GM19239 (cell line): ENCODE data around the gene MCCC1.
A peak's percentile ranks its signal among the peaks of the same experiment; 100 is the strongest.
"Not testable (repeated sequence)": the region's sequence is repeated elsewhere in the genome, so short reads cannot be mapped to it uniquely, and the experiment has no call there.

Experiments used
- DNase-seq: peaks from one replicate; pipeline ENCODE4 v3.0.0; 2011; ENCODE audit warnings: low spot score; ENCODE audit not compliant: insufficient read length
- FAIRE-seq: peaks from 2 replicates; lab custom pipeline; 2011; peaks lifted over from hg19 to GRCh38; lab: Jason Lieb, UNC

MCCC1 gene

DNA sequence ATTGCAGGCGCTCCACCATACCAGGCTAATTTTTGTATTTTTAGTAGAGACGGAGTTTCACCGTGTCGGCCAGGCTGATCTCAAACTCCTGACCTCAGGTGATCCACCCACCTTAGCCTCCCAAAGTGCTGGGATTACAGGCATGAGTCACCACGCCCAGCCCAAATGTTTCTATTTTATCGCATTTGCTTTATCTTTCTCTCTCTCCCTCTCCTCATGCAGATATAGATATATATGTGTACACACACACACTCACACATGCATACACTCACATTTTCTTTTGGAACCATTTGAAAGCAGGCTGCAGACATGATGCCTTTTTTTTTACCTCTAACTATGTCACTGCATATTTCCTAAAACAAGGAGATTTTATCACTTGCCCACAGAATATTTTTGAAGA, 7.3 kb upstream of the MCCC1 start:
- FAIRE-seq (no peak), DNase-seq (no peak)

DNA sequence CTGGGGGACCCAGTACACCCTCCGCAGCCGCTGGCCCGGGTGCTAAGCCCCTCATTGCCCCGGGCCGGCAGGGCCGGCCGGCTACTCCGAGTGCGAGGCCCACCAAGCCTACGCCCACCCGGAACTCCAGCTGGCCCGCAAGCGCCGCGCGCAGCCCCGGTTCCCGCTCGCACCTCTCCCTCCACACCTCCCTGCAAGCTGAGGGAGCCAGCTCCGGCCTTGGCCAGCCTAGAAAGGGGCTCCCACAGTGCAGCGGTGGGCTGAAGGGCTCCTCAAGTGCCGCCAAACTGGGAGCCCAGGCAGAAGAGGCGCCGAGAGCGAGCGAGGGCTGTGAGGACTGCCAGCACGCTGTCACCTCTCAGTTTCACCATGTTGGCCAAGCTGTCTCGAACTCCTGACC, 4.7 kb upstream of the MCCC1 start:
- DNase-seq, FAIRE-seq: not testable (repeated sequence)

DNA sequence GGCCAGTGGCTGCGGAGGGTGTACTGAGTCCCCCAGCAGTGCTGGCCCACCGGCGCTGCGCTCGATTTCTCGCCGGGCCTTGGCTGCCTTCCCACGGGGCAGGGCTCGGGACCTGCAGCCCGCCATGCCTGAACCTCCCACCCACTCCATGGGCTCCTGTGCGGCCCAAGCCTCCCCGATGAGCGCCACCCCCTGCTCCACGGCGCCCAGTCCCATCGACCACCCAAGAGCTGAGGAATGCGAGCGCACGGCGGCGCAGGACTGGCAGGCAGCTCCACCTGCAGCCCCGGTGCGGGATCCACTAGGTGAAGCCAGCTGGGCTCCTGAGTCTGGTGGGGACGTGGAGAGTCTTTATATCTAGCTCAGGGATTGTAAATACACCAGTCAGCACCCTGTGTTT, 1.7 kb upstream of the MCCC1 start:
- DNase-seq, FAIRE-seq: not testable (repeated sequence)

DNA sequence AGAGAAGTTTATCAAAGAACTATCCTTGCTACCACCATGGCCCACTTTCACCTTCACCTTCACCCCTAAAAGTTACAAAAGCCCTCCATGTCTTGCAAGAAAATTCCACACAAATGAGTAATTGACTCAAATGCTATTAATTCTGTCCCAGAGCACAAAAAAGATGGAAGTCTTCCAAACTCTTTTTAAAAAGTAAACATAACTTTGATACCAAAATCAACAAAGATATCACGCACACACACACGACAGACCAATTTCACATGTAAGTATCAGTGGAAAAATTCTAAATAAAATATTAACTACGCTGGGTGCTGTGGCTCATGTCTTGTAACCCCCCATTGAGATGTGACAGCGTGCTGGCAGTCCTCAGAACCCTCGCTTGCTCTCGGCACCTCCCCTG, 1.1 kb upstream of the MCCC1 start:
- no peak for DNase-seq
- no peak for FAIRE-seq

DNA sequence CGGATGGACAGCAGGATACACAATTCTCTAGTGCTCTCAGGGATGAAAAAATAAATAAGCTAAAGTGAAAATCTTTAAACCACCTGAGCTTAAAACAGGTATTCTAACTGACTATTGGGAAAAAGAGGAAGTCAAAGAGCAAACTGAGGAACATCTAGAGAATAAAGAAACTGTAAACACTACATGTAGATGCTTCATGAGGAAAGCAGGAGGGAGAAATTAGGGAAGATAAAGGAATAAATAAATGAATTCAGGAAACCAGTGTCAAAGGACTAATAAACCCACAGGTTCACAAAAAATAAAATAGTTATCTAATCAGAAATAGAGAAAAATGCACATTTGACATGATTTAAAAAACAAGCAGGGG, 525 bp upstream of the MCCC1 start:
- FAIRE-seq: no peak
- DNase-seq: no peak

GRCh38 chr3:183098536-183099025, 715 bp downstream of the MCCC1 start:
- no peak for FAIRE-seq
- no peak for DNase-seq

GRCh38 chr3:183094711-183095110, 4.6 kb downstream of the MCCC1 start:
- no peak for DNase-seq

DNA sequence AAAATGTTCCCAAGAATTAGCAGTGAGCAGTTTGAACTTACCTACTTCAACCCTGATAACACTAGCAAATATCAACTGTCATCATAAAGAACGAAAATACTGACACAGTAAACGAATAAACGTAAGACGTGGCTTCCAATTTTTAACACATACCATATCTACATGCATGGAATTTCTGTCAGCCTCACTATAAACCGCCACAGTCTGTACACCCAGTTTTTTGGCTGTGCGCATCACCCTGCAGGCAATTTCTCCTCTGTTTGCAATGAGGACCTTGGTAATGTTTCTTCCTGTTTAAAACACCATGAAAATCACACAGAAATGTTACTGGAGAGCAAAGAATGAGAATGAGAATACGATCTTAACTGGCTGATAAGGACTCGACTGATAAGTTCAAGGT, 7.0 kb downstream of the MCCC1 start:
- FAIRE-seq (no peak), DNase-seq (no peak)

More at GRCh38 chr3:183094711-183095110, 4.6 kb downstream of the MCCC1 start:
- FAIRE-seq: no peak

GRCh38 chr3:183087184-183087583, 12.1 kb downstream of the MCCC1 start:
- FAIRE-seq (no peak), DNase-seq (no peak)

GRCh38 chr3:183085634-183086390, 13.5 kb downstream of the MCCC1 start:
- DNase-seq: no peak
- FAIRE-seq: no peak

DNA sequence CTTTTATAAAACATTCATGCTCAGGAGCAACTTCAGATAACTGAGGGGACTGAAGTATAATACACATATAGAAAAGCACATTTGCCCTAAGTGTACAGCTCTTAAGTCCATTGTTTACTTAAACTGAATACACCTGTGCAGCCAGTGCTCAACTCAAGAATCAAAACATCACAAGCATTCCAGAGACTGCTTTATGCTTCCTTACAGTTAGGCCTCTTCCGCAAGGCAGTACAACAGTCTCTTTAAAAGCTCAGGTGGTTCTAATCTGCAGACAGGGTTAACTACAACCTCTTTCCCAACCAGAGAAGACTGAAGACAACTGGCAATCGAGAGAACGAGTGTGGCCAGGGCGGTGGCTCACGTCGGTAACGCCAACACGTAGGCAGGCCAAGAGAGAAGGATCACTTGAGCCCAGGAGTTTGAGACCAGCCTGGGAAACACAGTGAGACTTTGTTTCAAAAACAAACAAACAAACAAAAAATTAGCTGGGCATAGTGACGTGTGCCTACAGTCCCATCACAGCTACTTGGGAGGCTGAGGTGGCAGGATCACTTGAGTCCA, 16.9 kb downstream of the MCCC1 start:
- DNase-seq: no peak
- FAIRE-seq: no peak

- no peak for FAIRE-seq
- no peak for DNase-seq
Observed at GRCh38 chr3:183081459-183082183, 17.7 kb downstream of the MCCC1 start.

GRCh38 chr3:183080628-183081027, 18.7 kb downstream of the MCCC1 start:
- DNase-seq (no peak), FAIRE-seq (no peak)

GRCh38 chr3:183074881-183075280, 24.4 kb downstream of the MCCC1 start:
- FAIRE-seq (no peak), DNase-seq (no peak)

GRCh38 chr3:183074261-183074660, 25.0 kb downstream of the MCCC1 start:
- no peak for DNase-seq

GRCh38 chr3:183073839-183074238, 25.5 kb downstream of the MCCC1 start:
- no peak for DNase-seq
- FAIRE-seq: no peak

More at GRCh38 chr3:183074261-183074660, 25.0 kb downstream of the MCCC1 start:
- no peak for FAIRE-seq

DNA sequence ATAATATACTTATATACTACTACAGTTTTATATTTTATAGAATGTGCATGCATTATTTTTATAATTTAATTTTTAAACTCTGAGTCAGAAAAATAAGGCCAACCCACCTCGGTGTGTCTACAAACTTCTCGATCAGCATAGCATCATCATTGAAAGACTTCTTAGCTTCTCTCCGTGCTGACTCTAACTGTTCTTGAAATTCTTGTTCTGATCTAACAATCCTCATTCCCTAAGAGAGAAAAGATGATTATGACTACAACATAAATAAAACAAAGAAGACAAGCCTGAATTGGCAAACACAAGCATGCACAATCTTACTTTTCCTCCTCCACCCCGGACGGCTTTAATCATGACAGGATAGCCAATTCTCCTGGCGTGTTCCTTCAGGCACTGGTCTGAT, 28.4 kb downstream of the MCCC1 start:
- no peak for DNase-seq
- FAIRE-seq: no peak

DNA sequence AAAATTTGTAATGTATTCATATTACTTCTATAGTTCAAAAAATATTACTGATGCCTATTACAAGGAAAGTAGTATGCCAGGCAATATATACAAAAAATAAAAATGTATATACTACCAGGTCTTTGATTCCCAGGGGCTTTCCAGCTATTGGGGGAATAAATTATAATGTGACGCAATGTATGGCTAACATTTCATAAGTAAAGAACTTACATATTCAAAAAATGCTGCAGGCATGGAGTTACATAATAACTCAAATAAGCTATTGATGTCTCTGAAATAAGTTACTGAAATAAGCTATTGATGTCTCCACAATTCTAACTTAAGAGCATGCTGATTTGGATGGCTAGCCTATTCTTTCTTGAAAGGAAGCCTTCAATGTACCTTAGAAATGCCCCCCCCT, 30.2 kb downstream of the MCCC1 start:
- FAIRE-seq (peak; percentile 62), DNase-seq (no peak)

GRCh38 chr3:183066891-183067290, 32.4 kb downstream of the MCCC1 start:
- not testable (repeated sequence) for DNase-seq, FAIRE-seq

DNA sequence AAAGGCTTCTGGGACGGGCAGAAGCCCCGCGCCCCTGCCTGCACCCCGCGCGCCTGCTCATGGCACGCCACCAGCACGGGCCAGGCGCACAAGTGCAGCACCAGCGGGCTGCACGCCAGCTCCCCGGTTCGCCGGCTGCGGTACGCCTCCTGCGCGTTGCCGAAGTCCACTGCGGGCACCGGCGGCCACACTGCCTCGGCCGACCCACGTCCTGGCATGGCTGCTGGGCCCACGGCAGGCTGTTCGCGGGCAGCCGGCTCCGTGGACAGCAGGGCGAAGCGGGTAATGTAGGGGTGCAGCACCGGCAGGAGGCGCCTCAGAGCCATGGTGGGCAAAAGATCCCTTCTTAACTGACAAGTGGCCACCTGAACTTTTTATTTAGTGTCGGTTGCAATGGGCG, 34.8 kb downstream of the MCCC1 start:
- FAIRE-seq (no peak), DNase-seq (no peak)
